Natural killer cell (primary cell): ENCODE measurements around the gene PPARG. TPM values are rescaled to one million over a fixed set of nuclear protein-coding genes. Genes with fewer than 3 reads are reported as not detected.

Experiments used
- ATAC-seq, 3 donors: fragments of 150-1000 bp in 2 of 3; fragments of 200-7000 bp in 1 of 3; cut with Tn5 transposase; 1 replicate in 1 of 3; 2 replicates in 2 of 3; pipeline ENCODE4 v1.10.0; 2021; ENCODE audit warnings: mild to moderate bottlenecking in 2 of 3, moderate library complexity in 2 of 3
- DNase-seq, 2 donors: peaks; one replicate each; pipeline versions ENCODE4 v3.0.0 to v3.0.0-alpha.2; 2013 to 2021; ENCODE audit warnings: mixed read lengths in 1 of 2
- H3K27ac ChIP-seq: one replicate; pipeline ENCODE4 v1.5.1; 2013; ENCODE audit warnings: mild to moderate bottlenecking, low read length
- H3K27me3 ChIP-seq: one replicate; pipeline ENCODE4 v1.6.1; 2013; ENCODE audit warnings: low read length; ENCODE audit not compliant: control insufficient read depth, insufficient read depth
- H3K36me3 ChIP-seq: one replicate; pipeline ENCODE4 v1.6.1; 2013; ENCODE audit warnings: low read length; ENCODE audit not compliant: control insufficient read depth, insufficient read depth
- H3K4me1 ChIP-seq: one replicate; pipeline ENCODE4 v1.6.1; 2013; ENCODE audit warnings: low read length; ENCODE audit not compliant: control insufficient read depth, insufficient read depth
- H3K4me3 ChIP-seq: one replicate; pipeline ENCODE4 v1.5.1; 2013; ENCODE audit warnings: low read length
- H3K9me3 ChIP-seq: one replicate; pipeline ENCODE4 v1.6.1; 2013; ENCODE audit warnings: low read length; ENCODE audit not compliant: control insufficient read depth, insufficient read depth
- H3K27ac Mint-ChIP-seq, 2 donors: one replicate each; pipeline ENCODE4 v1.8.0; 2022; ENCODE audit warnings: mild to moderate bottlenecking in 2 of 2, mixed read lengths in 2 of 2, moderate library complexity in 1 of 2
- H3K27me3 Mint-ChIP-seq, 2 donors: one replicate each; pipeline ENCODE4 v1.8.0; 2022; ENCODE audit warnings: low read depth in 2 of 2, mixed read lengths in 2 of 2
- H3K36me3 Mint-ChIP-seq: one replicate; pipeline ENCODE4 v1.8.0; 2022; ENCODE audit warnings: mixed read lengths
- H3K4me1 Mint-ChIP-seq, 2 donors: one replicate each; pipeline ENCODE4 v1.8.0; 2022; ENCODE audit warnings: mixed read lengths in 2 of 2
- H3K4me3 Mint-ChIP-seq: one replicate; pipeline ENCODE4 v1.8.0; 2022; ENCODE audit warnings: mild to moderate bottlenecking, moderate library complexity, mixed read lengths
- H3K9me3 Mint-ChIP-seq, 2 donors: one replicate each; pipeline ENCODE4 v1.8.0; 2022; ENCODE audit warnings: mixed read lengths in 2 of 2
- CTCF ChIP-seq: fragments of 200-600 bp; IDR thresholded peaks from one replicate; pipeline ENCODE4 v1.8.0; 2022; ENCODE audit warnings: antibody characterized with exemption
- WGBS: methylation state at CpG from one replicate; pipeline ENCODE4 v1.1.7; 2013; ENCODE audit warnings: missing lambda C conversion rate; ENCODE audit not compliant: insufficient coverage; 5-methylcytosine and 5-hydroxymethylcytosine counted together
- intact Hi-C: fragments of 100-400 bp; cut with micrococcal nuclease; formaldehyde crosslinking; loops from one replicate; pipeline ENCODE4 v1.14.2; 2022
- total RNA-seq, 4 donors: library from RNA; stranded (reverse); fragments of 120-200 nt in 1 of 4; gene quantifications; one replicate each; pipeline versions ENCODE4 v1.2.3 to v1.2.4, GENCODE V29; 2013 to 2022

The PPARG gene
- total RNA-seq, 3 donors from 2014 or later (not counting 1 experiment from before 2014, with no cell fraction given) = 0.21 TPM; not detected in 2

- Histone ChIP-seq H3K4me3 (no peak overlapping the region), H3K36me3 (no peaks in the 10 kb centered on the region), H3K27me3 (no peaks in the 10 kb centered on the region), H3K27ac (no peak overlapping the region), H3K4me1 (no peaks in the 10 kb centered on the region), H3K9me3 (no peaks in the 10 kb centered on the region)
- Mint-ChIP-seq H3K4me3 (no peak overlapping the region), H3K27me3 (peaks cover 6 to 10% of the 10 kb centered on the region in 2 donors), H3K9me3 (no peaks in the 10 kb centered on the region), H3K4me1 (no peaks in the 10 kb centered on the region), H3K27ac (no peak overlapping the region), H3K36me3 (no peaks in the 10 kb centered on the region)
- intact Hi-C loops = no loop called here
- WGBS = 94% methylated on average over 10 of the region's 11 CpGs
- no peak for TF ChIP-seq CTCF
- DNase-seq (no peak), ATAC-seq (no peak)
These were observed 150.5 kb downstream of the PPARG start for GRCh38 chr3:12439161-12439940.

- no peak for TF ChIP-seq CTCF
- intact Hi-C loops = no loop called here
- Mint-ChIP-seq H3K4me3 (no peak overlapping the region), H3K27ac (no peak overlapping the region), H3K36me3 (no peaks in the 10 kb centered on the region), H3K4me1 (no peaks in the 10 kb centered on the region), H3K27me3 (peaks cover 0 to 6% of the 10 kb centered on the region in 2 donors), H3K9me3 (no peaks in the 10 kb centered on the region)
- H3K36me3 ChIP-seq = no peaks in the 10 kb centered on the region
- ATAC-seq (no peak), DNase-seq (no peak)
- no peaks in the 10 kb centered on the region for H3K4me1 ChIP-seq
- 93% methylated on average over 20 of the region's 21 CpGs for WGBS
- no peaks in the 10 kb centered on the region for H3K27me3 ChIP-seq
- H3K9me3 ChIP-seq = no peaks in the 10 kb centered on the region
- no peak overlapping the region for H3K27ac ChIP-seq
- H3K4me3 ChIP-seq = no peak overlapping the region
These were observed 152.3 kb downstream of the PPARG start for GRCh38 chr3:12440927-12441714.

- H3K4me3 ChIP-seq = no peak overlapping the region
- WGBS = 83% methylated on average over 20 of the region's 20 CpGs
- Mint-ChIP-seq H3K27me3 (peaks cover 0 to 6% of the 10 kb centered on the region in 2 donors), H3K4me3 (no peak overlapping the region), H3K36me3 (no peaks in the 10 kb centered on the region), H3K27ac (no peak overlapping the region), H3K9me3 (no peaks in the 10 kb centered on the region), H3K4me1 (no peaks in the 10 kb centered on the region)
- intact Hi-C loops = no loop called here
- H3K36me3 ChIP-seq = no peaks in the 10 kb centered on the region
- ATAC-seq = no peak
- H3K4me1 ChIP-seq = no peaks in the 10 kb centered on the region
- H3K27ac ChIP-seq = no peak overlapping the region
- TF ChIP-seq CTCF = no peak
- DNase-seq = no peak
- H3K27me3 ChIP-seq = no peaks in the 10 kb centered on the region
- H3K9me3 ChIP-seq = no peaks in the 10 kb centered on the region
These were observed 154.0 kb downstream of the PPARG start for GRCh38 chr3:12442654-12443501.
